Tongue (tissue), 3 donors: ENCODE data around the gene SIGLEC10. TPM values are rescaled to one million over a fixed set of nuclear protein-coding genes. Genes with fewer than 3 reads are reported as not detected.

Experiments used
- DNase-seq: peaks from one replicate; pipeline ENCODE4 v3.0.0-alpha.2; 2015
- small RNA-seq: library from RNA; depleted of rRNA; stranded (forward); fragments of <200 nt; gene quantifications from one replicate; pipeline ENCODE3, GENCODE V24; 2014; ENCODE audit warnings: low replicate concordance
- total RNA-seq: library from RNA; depleted of rRNA; stranded (reverse); fragments of >200 nt; gene quantifications from one replicate; pipeline ENCODE4 v1.2.3, GENCODE V29; 2014

The SIGLEC10 gene
- total RNA-seq, 1 donor from 2014 or later, result 2.1 TPM

GRCh38 chr19:51365211-51365964 lies 52.1 kb downstream of the SIGLEC10 start:
- peak; percentile 41 for DNase-seq

- no peak for DNase-seq
These were observed 53.0 kb downstream of the SIGLEC10 start for GRCh38 chr19:51364200-51365106.

- DNase-seq, result no peak
These were observed 56.2 kb downstream of the SIGLEC10 start for GRCh38 chr19:51361239-51361638.

Small RNAs within 50 kb of the gene (small RNA-seq; reads per million reads assigned to genes)
- not detected for gene AC020914.5

Other genes with a start within 250 kb of the SIGLEC10 start
- gene CD33, start 192.6 kb downstream of the SIGLEC10 start, total RNA-seq, result 3.5 TPM
- not detected for gene SIGLECL1, start 166.6 kb downstream of the SIGLEC10 start, total RNA-seq
- 0.10 TPM for gene IGLON5, start 106.0 kb downstream of the SIGLEC10 start, total RNA-seq
- gene VSIG10L, start 75.5 kb downstream of the SIGLEC10 start, total RNA-seq, result 2.5 TPM
- 71.3 TPM for gene ETFB, start 51.3 kb downstream of the SIGLEC10 start, total RNA-seq
- gene CLDND2, start 48.6 kb downstream of the SIGLEC10 start, total RNA-seq, result not detected
- gene NKG7, start 45.0 kb downstream of the SIGLEC10 start, total RNA-seq, result 2.3 TPM
- gene LIM2, start 29.7 kb downstream of the SIGLEC10 start, total RNA-seq, result not detected
- not detected for gene C19orf84, start 27.1 kb downstream of the SIGLEC10 start, total RNA-seq
- not detected for gene SIGLEC8, start 40.8 kb upstream of the SIGLEC10 start, total RNA-seq
- not detected for gene CEACAM18, start 60.9 kb upstream of the SIGLEC10 start, total RNA-seq
- gene SIGLEC12, start 84.2 kb upstream of the SIGLEC10 start, total RNA-seq, result not detected
- not detected for gene SIGLEC6, start 114.0 kb upstream of the SIGLEC10 start, total RNA-seq
- 10.9 TPM for gene ZNF175, start 153.6 kb upstream of the SIGLEC10 start, total RNA-seq
- gene SIGLEC5, start 212.8 kb upstream of the SIGLEC10 start, total RNA-seq, result not detected
- 0.21 TPM for gene SIGLEC14, start 229.2 kb upstream of the SIGLEC10 start, total RNA-seq